SK-N-SH treated with all-trans-retinoic acid at 6 μM for 48 hours (cell line): ENCODE results near the gene DTWD2.

Experiments
- ATAC-seq: fragments of 200-7000 bp; cut with Tn5 transposase; 3 replicates; pipeline ENCODE4 v1.9.1; 2020; ENCODE audit warnings: mild to moderate bottlenecking, moderate library complexity
- ARNTL ChIP-seq: fragments of 450-650 bp; formaldehyde crosslinking; IDR thresholded peaks from 2 replicates; pipeline ENCODE4 v1.5.0; 2020; ENCODE audit warnings: low read depth, mild to moderate bottlenecking, moderate library complexity, borderline replicate concordance
- BACH2 ChIP-seq: fragments of 250-450 bp; sonication (Bioruptor Pico); IDR thresholded peaks from 2 replicates; pipeline ENCODE4 v1.9.0; 2021; ENCODE audit warnings: mild to moderate bottlenecking, borderline replicate concordance
- CSDC2 ChIP-seq: fragments of 250-450 bp; sonication (Bioruptor Pico); IDR thresholded peaks from 2 replicates; pipeline ENCODE4 v1.5.0; 2020; ENCODE audit warnings: mild to moderate bottlenecking, moderate library complexity
- CSRNP3 ChIP-seq: fragments of 250-450 bp; sonication (Bioruptor Pico); IDR thresholded peaks from 2 replicates; pipeline ENCODE4 v1.5.1; 2021; ENCODE audit warnings: mild to moderate bottlenecking, moderate library complexity
- ESRRG ChIP-seq: fragments of 250-450 bp; sonication (Bioruptor Pico); IDR thresholded peaks from 2 replicates; pipeline ENCODE4 v1.6.1; 2021; ENCODE audit warnings: mild to moderate bottlenecking
- GLIS3 ChIP-seq: fragments of 250-450 bp; sonication (Bioruptor Pico); IDR thresholded peaks from 2 replicates; pipeline ENCODE4 v1.5.0; 2020; ENCODE audit warnings: mild to moderate bottlenecking, moderate library complexity
- ISL1 ChIP-seq: fragments of 250-450 bp; sonication (Bioruptor Pico); IDR thresholded peaks from 2 replicates; pipeline ENCODE4 v2.1.2; 2022; ENCODE audit warnings: mild to moderate bottlenecking, moderate library complexity
- PPARA ChIP-seq: fragments of 250-450 bp; sonication (Bioruptor Pico); IDR thresholded peaks from 2 replicates; pipeline ENCODE4 v1.5.0; 2020; ENCODE audit warnings: mild to moderate bottlenecking, borderline replicate concordance
- SNAI2 ChIP-seq: fragments of 250-450 bp; sonication (Bioruptor Pico); IDR thresholded peaks from 2 replicates; pipeline ENCODE4 v1.5.0; 2020; ENCODE audit warnings: mild to moderate bottlenecking, moderate library complexity
- TCF4 ChIP-seq: fragments of 250-450 bp; sonication (Bioruptor Pico); IDR thresholded peaks from 2 replicates; pipeline ENCODE4 v1.8.0; 2021; ENCODE audit warnings: mild to moderate bottlenecking, moderate library complexity, borderline replicate concordance
- TOX ChIP-seq: fragments of 250-450 bp; sonication (Bioruptor Pico); IDR thresholded peaks from 2 replicates; pipeline ENCODE4 v1.8.0; 2021; ENCODE audit warnings: mild to moderate bottlenecking, moderate library complexity, borderline replicate concordance
- ZC3H10 ChIP-seq: fragments of 250-450 bp; sonication (Bioruptor Pico); IDR thresholded peaks from 2 replicates; pipeline ENCODE4 v1.5.1; 2021; ENCODE audit warnings: mild to moderate bottlenecking, moderate library complexity
- ZFP3 ChIP-seq: fragments of 250-450 bp; sonication (Bioruptor Pico); IDR thresholded peaks from 2 replicates; pipeline ENCODE4 v1.5.0; 2020; ENCODE audit warnings: mild to moderate bottlenecking, moderate library complexity
- ZFP30 ChIP-seq: fragments of 450-650 bp; formaldehyde crosslinking; IDR thresholded peaks from 2 replicates; pipeline ENCODE4 v1.5.0; 2022; ENCODE audit warnings: mild to moderate bottlenecking, moderate library complexity
- ZNF565 ChIP-seq: fragments of 450-650 bp; formaldehyde crosslinking; conservative IDR thresholded peaks from 2 replicates; pipeline ENCODE4 v1.5.0; 2020; ENCODE audit warnings: low read depth, mild to moderate bottlenecking, moderate library complexity
- ZNF70 ChIP-seq: fragments of 450-650 bp; formaldehyde crosslinking; IDR thresholded peaks from 2 replicates; pipeline ENCODE4 v1.5.0; 2020; ENCODE audit warnings: mild to moderate bottlenecking, moderate library complexity
- ZNF8 ChIP-seq: fragments of 450-650 bp; formaldehyde crosslinking; IDR thresholded peaks from 2 replicates; pipeline ENCODE4 v1.5.0; 2020; ENCODE audit warnings: mild to moderate bottlenecking, moderate library complexity
- TF ChIP-seq, protein P1 (sequence below): fragments of 250-450 bp; sonication (Bioruptor Pico); IDR thresholded peaks from 2 replicates; pipeline ENCODE4 v1.8.0; 2021; ENCODE audit warnings: low read depth, mild to moderate bottlenecking, moderate library complexity, borderline replicate concordance
- TF ChIP-seq, protein P2 (sequence below): fragments of 250-450 bp; sonication (Bioruptor Pico); IDR thresholded peaks from 2 replicates; pipeline ENCODE4 v1.5.0; 2020; ENCODE audit warnings: mild to moderate bottlenecking, moderate library complexity
- TF ChIP-seq, protein P3 (sequence below): fragments of 250-450 bp; sonication (Bioruptor Pico); IDR thresholded peaks from 2 replicates; pipeline ENCODE4 v1.8.0; 2020; ENCODE audit warnings: mild to moderate bottlenecking, moderate library complexity, borderline replicate concordance
- TF ChIP-seq, protein P4 (sequence below): fragments of 250-450 bp; sonication (Bioruptor Pico); IDR thresholded peaks from 2 replicates; pipeline ENCODE4 v1.5.1; 2020; ENCODE audit warnings: low read depth, mild to moderate bottlenecking, moderate library complexity

The DTWD2 gene

GRCh38 chr5:119021149-119021732 lies 32.9 kb upstream of the DTWD2 start:
- TF ChIP-seq ZNF565 (CRISPR knock-in tag) (no peak), TCF4 (CRISPR knock-in tag) (no peak), ZNF70 (CRISPR knock-in tag) (no peak), ZC3H10 (CRISPR knock-in tag) (no peak), CSDC2 (CRISPR knock-in tag) (no peak), ZNF8 (no peak), ZFP3 (no peak), PPARA (no peak), TOX (CRISPR knock-in tag) (no peak), ARNTL (CRISPR knock-in tag) (no peak), BACH2 (no peak), ISL1 (no peak), GLIS3 (no peak), ZFP30 (CRISPR knock-in tag) (no peak), CSRNP3 (no peak), ESRRG (CRISPR knock-in tag) (no peak)
- TF ChIP-seq, protein P1, sequence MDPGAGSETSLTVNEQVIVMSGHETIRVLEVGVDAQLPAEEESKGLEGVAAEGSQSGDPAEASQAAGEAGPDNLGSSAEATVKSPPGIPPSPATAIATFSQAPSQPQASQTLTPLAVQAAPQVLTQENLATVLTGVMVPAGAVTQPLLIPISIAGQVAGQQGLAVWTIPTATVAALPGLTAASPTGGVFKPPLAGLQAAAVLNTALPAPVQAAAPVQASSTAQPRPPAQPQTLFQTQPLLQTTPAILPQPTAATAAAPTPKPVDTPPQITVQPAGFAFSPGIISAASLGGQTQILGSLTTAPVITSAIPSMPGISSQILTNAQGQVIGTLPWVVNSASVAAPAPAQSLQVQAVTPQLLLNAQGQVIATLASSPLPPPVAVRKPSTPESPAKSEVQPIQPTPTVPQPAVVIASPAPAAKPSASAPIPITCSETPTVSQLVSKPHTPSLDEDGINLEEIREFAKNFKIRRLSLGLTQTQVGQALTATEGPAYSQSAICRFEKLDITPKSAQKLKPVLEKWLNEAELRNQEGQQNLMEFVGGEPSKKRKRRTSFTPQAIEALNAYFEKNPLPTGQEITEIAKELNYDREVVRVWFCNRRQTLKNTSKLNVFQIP (CRISPR knock-in tag), result no peak
- TF ChIP-seq, protein P2, sequence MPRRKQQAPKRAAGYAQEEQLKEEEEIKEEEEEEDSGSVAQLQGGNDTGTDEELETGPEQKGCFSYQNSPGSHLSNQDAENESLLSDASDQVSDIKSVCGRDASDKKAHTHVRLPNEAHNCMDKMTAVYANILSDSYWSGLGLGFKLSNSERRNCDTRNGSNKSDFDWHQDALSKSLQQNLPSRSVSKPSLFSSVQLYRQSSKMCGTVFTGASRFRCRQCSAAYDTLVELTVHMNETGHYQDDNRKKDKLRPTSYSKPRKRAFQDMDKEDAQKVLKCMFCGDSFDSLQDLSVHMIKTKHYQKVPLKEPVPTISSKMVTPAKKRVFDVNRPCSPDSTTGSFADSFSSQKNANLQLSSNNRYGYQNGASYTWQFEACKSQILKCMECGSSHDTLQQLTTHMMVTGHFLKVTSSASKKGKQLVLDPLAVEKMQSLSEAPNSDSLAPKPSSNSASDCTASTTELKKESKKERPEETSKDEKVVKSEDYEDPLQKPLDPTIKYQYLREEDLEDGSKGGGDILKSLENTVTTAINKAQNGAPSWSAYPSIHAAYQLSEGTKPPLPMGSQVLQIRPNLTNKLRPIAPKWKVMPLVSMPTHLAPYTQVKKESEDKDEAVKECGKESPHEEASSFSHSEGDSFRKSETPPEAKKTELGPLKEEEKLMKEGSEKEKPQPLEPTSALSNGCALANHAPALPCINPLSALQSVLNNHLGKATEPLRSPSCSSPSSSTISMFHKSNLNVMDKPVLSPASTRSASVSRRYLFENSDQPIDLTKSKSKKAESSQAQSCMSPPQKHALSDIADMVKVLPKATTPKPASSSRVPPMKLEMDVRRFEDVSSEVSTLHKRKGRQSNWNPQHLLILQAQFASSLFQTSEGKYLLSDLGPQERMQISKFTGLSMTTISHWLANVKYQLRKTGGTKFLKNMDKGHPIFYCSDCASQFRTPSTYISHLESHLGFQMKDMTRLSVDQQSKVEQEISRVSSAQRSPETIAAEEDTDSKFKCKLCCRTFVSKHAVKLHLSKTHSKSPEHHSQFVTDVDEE (CRISPR knock-in tag), result no peak
- TF ChIP-seq, protein P3, sequence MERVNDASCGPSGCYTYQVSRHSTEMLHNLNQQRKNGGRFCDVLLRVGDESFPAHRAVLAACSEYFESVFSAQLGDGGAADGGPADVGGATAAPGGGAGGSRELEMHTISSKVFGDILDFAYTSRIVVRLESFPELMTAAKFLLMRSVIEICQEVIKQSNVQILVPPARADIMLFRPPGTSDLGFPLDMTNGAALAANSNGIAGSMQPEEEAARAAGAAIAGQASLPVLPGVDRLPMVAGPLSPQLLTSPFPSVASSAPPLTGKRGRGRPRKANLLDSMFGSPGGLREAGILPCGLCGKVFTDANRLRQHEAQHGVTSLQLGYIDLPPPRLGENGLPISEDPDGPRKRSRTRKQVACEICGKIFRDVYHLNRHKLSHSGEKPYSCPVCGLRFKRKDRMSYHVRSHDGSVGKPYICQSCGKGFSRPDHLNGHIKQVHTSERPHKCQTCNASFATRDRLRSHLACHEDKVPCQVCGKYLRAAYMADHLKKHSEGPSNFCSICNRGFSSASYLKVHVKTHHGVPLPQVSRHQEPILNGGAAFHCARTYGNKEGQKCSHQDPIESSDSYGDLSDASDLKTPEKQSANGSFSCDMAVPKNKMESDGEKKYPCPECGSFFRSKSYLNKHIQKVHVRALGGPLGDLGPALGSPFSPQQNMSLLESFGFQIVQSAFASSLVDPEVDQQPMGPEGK, result no peak
- TF ChIP-seq, protein P4, sequence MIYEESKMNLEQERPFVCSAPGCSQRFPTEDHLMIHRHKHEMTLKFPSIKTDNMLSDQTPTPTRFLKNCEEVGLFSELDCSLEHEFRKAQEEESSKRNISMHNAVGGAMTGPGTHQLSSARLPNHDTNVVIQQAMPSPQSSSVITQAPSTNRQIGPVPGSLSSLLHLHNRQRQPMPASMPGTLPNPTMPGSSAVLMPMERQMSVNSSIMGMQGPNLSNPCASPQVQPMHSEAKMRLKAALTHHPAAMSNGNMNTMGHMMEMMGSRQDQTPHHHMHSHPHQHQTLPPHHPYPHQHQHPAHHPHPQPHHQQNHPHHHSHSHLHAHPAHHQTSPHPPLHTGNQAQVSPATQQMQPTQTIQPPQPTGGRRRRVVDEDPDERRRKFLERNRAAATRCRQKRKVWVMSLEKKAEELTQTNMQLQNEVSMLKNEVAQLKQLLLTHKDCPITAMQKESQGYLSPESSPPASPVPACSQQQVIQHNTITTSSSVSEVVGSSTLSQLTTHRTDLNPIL, result no peak
- no peak for ATAC-seq

GRCh38 chr5:119019949-119020348 lies 31.6 kb upstream of the DTWD2 start:
- ATAC-seq, result no peak
- TF ChIP-seq CSDC2 (CRISPR knock-in tag) (no peak), PPARA (no peak), TOX (CRISPR knock-in tag) (no peak), ZNF8 (no peak), ESRRG (CRISPR knock-in tag) (no peak), SNAI2 (no peak), BACH2 (no peak), GLIS3 (no peak)
- TF ChIP-seq, protein P3, result no peak
- TF ChIP-seq, protein P4, result no peak
- TF ChIP-seq, protein P2 (CRISPR knock-in tag), result no peak
